Smooth muscle cell (in vitro differentiated cells): ENCODE results near the gene NLRC5. TPM values are rescaled to one million over a fixed set of nuclear protein-coding genes. Genes with fewer than 3 reads are reported as not detected.

Experiments
- DNase-seq: peaks from one replicate; lab custom pipeline; 2025; ENCODE audit not compliant: unreplicated experiment; lab: John Stamatoyannopoulos, UW
- H2AFZ ChIP-seq: fragments of 200-600 bp; sonication (generic); 2 replicates; pipeline ENCODE4 v1.6.0; 2016; ENCODE audit warnings: antibody characterized with exemption, low read depth, mild to moderate bottlenecking
- H3F3A ChIP-seq: fragments of 200-600 bp; sonication (generic); 2 replicates; pipeline ENCODE4 v1.6.0; 2017; ENCODE audit warnings: antibody characterized with exemption, low read depth
- H3K27ac ChIP-seq: fragments of 200-600 bp; sonication (generic); 2 replicates; pipeline ENCODE4 v1.5.1; 2016; ENCODE audit warnings: low read depth, mild to moderate bottlenecking
- H3K27me3 ChIP-seq: fragments of 200-600 bp; sonication (generic); 2 replicates; pipeline ENCODE4 v1.6.1; 2016; ENCODE audit warnings: low read depth, mild to moderate bottlenecking
- H3K36me3 ChIP-seq: fragments of 200-600 bp; sonication (generic); 2 replicates; pipeline ENCODE4 v1.5.1; 2016; ENCODE audit warnings: low read depth
- H3K4me1 ChIP-seq: fragments of 200-600 bp; sonication (generic); 2 replicates; pipeline ENCODE4 v1.5.1; 2016; ENCODE audit warnings: low read depth
- H3K4me2 ChIP-seq: fragments of 200-600 bp; sonication (generic); 2 replicates; pipeline ENCODE4 v1.6.0; 2016; ENCODE audit warnings: mild to moderate bottlenecking
- H3K4me3 ChIP-seq: fragments of 200-600 bp; sonication (generic); 2 replicates; pipeline ENCODE4 v1.5.1; 2016; ENCODE audit warnings: mild to moderate bottlenecking
- H3K79me2 ChIP-seq: fragments of 200-600 bp; sonication (generic); 2 replicates; pipeline ENCODE4 v1.6.0; 2016; ENCODE audit warnings: low read depth, mild to moderate bottlenecking
- H3K9ac ChIP-seq: fragments of 200-600 bp; sonication (generic); 2 replicates; pipeline ENCODE4 v1.6.0; 2016; ENCODE audit warnings: low read depth
- H3K9me3 ChIP-seq: fragments of 200-600 bp; sonication (generic); replicated peaks from 2 replicates; pipeline ENCODE4 v1.5.1; 2016; ENCODE audit warnings: low read depth
- H4K20me1 ChIP-seq: fragments of 200-600 bp; sonication (generic); 2 replicates; pipeline ENCODE4 v1.6.0; 2016; ENCODE audit warnings: low read depth
- CTCF ChIP-seq: fragments of 200-600 bp; sonication (generic); IDR thresholded peaks from 2 replicates; pipeline ENCODE4 v1.5.1; 2017; ENCODE audit warnings: borderline replicate concordance, mild to moderate bottlenecking, antibody characterized with exemption; ENCODE audit not compliant: insufficient read depth, poor library complexity, severe bottlenecking
- WGBS: methylation state at CpG from one replicate; pipeline ENCODE4 v1.1.7; 2016; ENCODE audit warnings: low lambda C conversion rate; 5-methylcytosine and 5-hydroxymethylcytosine counted together
- polyA plus RNA-seq: library from polyadenylated mRNA; unstranded; fragments of >200 nt; fragmentation: Nextera tagmentation; extraction: Ambion mirVana; gene quantifications from 2 replicates; pipeline ENCODE4 v1.2.1, GENCODE V29; 2016
- total RNA-seq: library from RNA; depleted of rRNA; stranded (reverse); fragments of >200 nt; gene quantifications from 2 replicates; pipeline ENCODE4 v1.2.3, GENCODE V29; 2014

The NLRC5 gene
- total and polyA plus RNA-seq, 2 experiments from 2014 or later: 4.2 to 21.4 TPM

- H2AFZ ChIP-seq: no peak overlapping the region
- 100% methylated on average over 1 of the region's 1 CpG for WGBS
- no peaks in the 10 kb centered on the region for H3K4me1 ChIP-seq
Observed at GRCh38 chr16:57100445-57100844, 111.1 kb downstream of the NLRC5 start.

GRCh38 chr16:57102888-57103851 is 113.8 kb downstream of the NLRC5 start:
- H3K36me3 ChIP-seq: no peaks in the 10 kb centered on the region
- no peaks in the 10 kb centered on the region for H3K4me1 ChIP-seq
- no peak overlapping the region for H3K9ac ChIP-seq
- no peaks in the 10 kb centered on the region for H3F3A ChIP-seq
- H3K27ac ChIP-seq: no peak overlapping the region
- H3K9me3 ChIP-seq: no peaks in the 10 kb centered on the region
- no peak for DNase-seq
- no peak overlapping the region for H3K4me2 ChIP-seq
- no peaks in the 10 kb centered on the region for H3K27me3 ChIP-seq
- 84% methylated on average over 16 of the region's 16 CpGs for WGBS
- H4K20me1 ChIP-seq: peaks cover 21% of the 10 kb centered on the region
- no peak for TF ChIP-seq CTCF
- no peak overlapping the region for H2AFZ ChIP-seq
- no peak overlapping the region for H3K4me3 ChIP-seq
- H3K79me2 ChIP-seq: peaks cover 12% of the 10 kb centered on the region

More at GRCh38 chr16:57100445-57100844, 111.1 kb downstream of the NLRC5 start:
- H3K4me3 ChIP-seq: no peak overlapping the region
- no peak overlapping the region for H3K9ac ChIP-seq
- no peaks in the 10 kb centered on the region for H3F3A ChIP-seq
- TF ChIP-seq CTCF: no peak
- H3K27me3 ChIP-seq: no peaks in the 10 kb centered on the region
- H4K20me1 ChIP-seq: peaks cover 13% of the 10 kb centered on the region
- no peak overlapping the region for H3K27ac ChIP-seq
- H3K4me2 ChIP-seq: no peak overlapping the region
- DNase-seq: no peak
- H3K79me2 ChIP-seq: peaks cover 12% of the 10 kb centered on the region
- H3K9me3 ChIP-seq: no peaks in the 10 kb centered on the region
- no peaks in the 10 kb centered on the region for H3K36me3 ChIP-seq

GRCh38 chr16:57104706-57105105 is 115.3 kb downstream of the NLRC5 start:
- peaks cover 7% of the 10 kb centered on the region for H3K79me2 ChIP-seq
- no peaks in the 10 kb centered on the region for H3K27me3 ChIP-seq
- H3K36me3 ChIP-seq: no peaks in the 10 kb centered on the region
- no peak overlapping the region for H3K4me3 ChIP-seq
- H3K4me2 ChIP-seq: no peak overlapping the region
- no peaks in the 10 kb centered on the region for H3K4me1 ChIP-seq
- H3K9ac ChIP-seq: no peak overlapping the region
- no peak overlapping the region for H3K27ac ChIP-seq
- no peaks in the 10 kb centered on the region for H3F3A ChIP-seq
- DNase-seq: no peak
- TF ChIP-seq CTCF: no peak
- H4K20me1 ChIP-seq: peaks cover 20% of the 10 kb centered on the region
- no peak overlapping the region for H2AFZ ChIP-seq
- WGBS: 84% methylated on average over 3 of the region's 3 CpGs
- H3K9me3 ChIP-seq: no peaks in the 10 kb centered on the region

- Histone ChIP-seq H3K27ac (no peak overlapping the region), H3K4me1 (no peaks in the 10 kb centered on the region), H3K79me2 (peaks cover 3% of the 10 kb centered on the region), H3F3A (no peaks in the 10 kb centered on the region), H3K4me3 (no peak overlapping the region), H3K9ac (no peak overlapping the region), H4K20me1 (peaks cover 19% of the 10 kb centered on the region), H2AFZ (no peak overlapping the region), H3K27me3 (no peaks in the 10 kb centered on the region), H3K9me3 (no peaks in the 10 kb centered on the region), H3K36me3 (no peaks in the 10 kb centered on the region), H3K4me2 (no peak overlapping the region)
- 97% methylated on average over 7 of the region's 7 CpGs for WGBS
- no peak for TF ChIP-seq CTCF
- no peak for DNase-seq
Observed at GRCh38 chr16:57105184-57105583, 115.8 kb downstream of the NLRC5 start.
